ENCODE results near the gene PCK2.

The PCK2 gene

DNA sequence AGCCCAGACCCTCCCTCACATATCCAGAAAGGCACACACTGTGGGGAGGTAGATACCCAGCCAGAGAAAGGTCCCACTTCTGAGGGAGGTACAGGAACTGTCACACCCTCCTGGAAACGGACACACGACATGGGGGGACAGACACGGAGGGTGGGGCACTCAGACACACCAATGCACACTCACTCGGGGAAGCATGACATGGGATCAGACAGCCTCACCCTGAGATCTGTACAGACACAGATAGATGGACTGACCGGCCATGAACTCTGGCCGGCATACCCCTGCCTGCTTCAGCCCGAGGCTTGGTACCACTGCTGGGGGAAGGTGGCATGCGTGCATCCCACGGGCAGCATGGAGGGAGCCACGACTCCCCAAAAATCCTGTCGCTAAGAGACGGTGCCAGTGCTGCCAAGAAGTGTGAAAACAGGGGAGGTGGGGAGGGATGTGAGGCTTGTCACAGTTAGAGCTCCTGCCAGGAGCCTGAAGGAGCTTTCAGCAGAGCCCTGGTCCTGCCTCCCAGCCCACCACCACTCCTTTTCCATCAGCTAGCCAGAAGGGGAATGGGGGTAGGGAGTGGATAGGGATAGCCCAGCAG lies 22.2 kb upstream of the PCK2 start:
- TF ChIP-seq, protein P1, sequence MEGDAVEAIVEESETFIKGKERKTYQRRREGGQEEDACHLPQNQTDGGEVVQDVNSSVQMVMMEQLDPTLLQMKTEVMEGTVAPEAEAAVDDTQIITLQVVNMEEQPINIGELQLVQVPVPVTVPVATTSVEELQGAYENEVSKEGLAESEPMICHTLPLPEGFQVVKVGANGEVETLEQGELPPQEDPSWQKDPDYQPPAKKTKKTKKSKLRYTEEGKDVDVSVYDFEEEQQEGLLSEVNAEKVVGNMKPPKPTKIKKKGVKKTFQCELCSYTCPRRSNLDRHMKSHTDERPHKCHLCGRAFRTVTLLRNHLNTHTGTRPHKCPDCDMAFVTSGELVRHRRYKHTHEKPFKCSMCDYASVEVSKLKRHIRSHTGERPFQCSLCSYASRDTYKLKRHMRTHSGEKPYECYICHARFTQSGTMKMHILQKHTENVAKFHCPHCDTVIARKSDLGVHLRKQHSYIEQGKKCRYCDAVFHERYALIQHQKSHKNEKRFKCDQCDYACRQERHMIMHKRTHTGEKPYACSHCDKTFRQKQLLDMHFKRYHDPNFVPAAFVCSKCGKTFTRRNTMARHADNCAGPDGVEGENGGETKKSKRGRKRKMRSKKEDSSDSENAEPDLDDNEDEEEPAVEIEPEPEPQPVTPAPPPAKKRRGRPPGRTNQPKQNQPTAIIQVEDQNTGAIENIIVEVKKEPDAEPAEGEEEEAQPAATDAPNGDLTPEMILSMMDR (conservative IDR thresholded peaks at IDR 0.05; ENCODE audit: low read depth), result no peak
- no peak for DNase-seq (ENCODE audit: low spot score)
- CTCF ChIA-PET, result interaction anchor here (0.6 kb wide), 1 partner anchor 366 kb away, joined by 3 read pairs; no protein-coding TSS in a partner anchor
- POLR2A ChIA-PET (ENCODE audit: low non-redundant PET), result no interaction called here
- no peak overlapping the region for H3K27ac ChIP-seq

DNA sequence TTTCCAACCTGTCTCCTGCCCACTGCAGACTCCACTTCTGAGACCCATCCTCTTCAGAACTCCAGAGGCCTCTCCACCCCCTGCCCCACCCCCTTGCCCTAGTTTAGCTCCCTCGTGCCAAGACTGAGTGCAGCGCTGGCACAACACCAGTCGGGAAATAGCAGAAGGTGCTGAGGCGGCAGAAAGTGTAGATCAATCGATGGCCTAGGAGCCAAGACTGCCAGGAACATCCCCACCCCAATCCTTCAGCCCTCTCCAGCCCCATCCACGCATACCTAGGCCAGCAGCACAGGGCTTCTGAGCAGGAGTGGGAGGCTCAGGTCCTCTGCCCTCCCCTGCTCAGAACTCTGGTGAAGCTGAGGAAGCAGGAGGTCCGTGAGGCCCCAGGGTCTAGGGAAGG lies 21.7 kb upstream of the PCK2 start:
- ChIA-PET CTCF (no interaction called here), POLR2A (ENCODE audit: low non-redundant PET) (no interaction called here)
- H3K27ac ChIP-seq, result no peak overlapping the region
- no peak for DNase-seq (ENCODE audit: low spot score)
- TF ChIP-seq, protein P1 (conservative IDR thresholded peaks at IDR 0.05; ENCODE audit: low read depth), result no peak

DNA sequence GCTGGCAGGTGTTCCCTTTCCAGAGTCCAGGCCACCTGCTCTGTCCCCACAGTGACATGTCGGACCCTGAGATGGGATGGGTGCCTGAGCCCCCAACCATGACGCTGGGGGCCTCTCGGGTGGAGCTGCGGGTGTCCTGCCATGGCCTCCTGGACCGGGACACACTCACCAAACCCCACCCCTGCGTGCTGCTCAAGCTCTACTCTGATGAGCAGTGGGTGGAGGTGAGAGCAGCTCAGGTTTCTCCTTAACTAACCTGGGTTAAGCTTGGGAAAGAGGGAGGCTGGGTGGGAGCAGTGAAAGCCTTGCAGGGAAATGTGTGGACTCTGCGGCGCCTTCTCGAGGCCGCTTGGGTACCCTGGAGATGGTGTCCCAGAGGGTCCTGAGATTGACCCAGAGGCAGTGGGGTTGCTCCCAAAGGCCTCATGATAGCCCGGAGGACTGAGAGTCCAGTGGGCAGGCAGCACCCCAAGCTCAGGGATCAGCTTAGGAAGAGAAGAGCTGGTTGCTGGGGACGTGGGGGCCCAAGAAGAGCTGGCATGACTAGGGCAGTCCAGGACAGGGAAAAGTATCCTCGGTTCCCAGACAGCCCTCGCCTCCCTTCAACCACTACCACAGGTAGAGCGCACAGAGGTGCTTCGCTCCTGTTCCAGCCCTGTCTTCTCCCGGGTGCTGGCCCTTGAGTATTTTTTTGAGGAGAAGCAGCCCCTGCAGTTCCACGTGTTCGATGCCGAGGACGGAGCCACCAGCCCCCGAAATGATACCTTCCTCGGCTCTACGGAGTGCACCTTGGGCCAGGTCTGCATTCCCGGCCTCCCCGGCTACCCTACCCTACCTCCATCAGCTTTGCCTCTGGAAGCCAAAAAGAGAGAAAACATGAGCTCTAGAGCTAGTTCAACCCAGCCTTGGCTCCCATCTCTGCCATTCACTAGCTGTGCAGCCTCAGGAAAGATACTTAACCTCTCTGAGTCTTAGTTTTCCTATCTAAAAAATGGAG lies 20.9 kb upstream of the PCK2 start:
- ChIA-PET POLR2A (ENCODE audit: low non-redundant PET) (no interaction called here), CTCF (interaction anchor here (0.6 kb wide), 1 partner anchor 13 kb away, joined by 3 read pairs; no protein-coding TSS in a partner anchor)
- no peak overlapping the region for H3K27ac ChIP-seq
- no peak for DNase-seq (ENCODE audit: low spot score)
- TF ChIP-seq, protein P1 (conservative IDR thresholded peaks at IDR 0.05; ENCODE audit: low read depth), result no peak

DNA sequence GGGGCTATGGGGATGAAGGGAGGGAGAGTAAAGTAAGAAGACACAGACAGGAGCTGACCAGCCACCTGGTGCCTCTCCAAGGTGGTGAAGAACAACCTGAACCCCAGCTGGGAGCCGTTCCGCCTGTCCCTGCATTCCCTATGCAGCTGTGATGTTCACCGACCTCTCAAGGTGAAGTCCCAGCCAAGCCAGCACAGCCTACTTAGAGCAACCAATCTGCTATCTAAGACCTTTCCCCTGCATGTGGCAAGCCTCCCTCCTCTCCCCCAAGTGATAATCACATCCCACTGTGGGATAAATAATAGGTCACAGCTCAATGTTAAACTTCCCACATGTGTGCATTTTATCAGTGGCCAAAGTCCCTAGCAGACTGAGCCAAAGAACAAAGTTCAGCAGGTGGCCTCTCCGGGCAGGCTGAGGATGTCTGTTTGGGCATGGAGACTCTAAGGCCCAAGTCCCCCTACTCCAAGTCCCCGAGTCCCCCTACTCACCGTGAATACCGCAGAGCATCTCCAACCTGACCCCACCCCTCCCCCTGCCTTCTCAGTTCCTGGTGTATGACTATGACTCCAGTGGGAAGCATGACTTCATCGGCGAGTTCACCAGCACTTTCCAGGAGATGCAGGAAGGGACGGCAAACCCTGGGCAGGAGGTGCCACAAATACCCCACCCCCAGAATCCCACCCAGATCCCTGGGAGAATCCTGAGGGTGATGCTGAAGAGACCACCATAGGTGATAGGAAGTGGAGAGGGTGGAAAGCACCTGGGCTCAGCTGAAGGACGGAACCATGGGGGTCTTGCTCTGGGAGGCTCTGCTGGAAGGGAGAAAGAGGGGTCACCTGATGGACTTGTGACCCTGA lies 19.3 kb upstream of the PCK2 start:
- CTCF ChIA-PET, result interaction anchor here (0.6 to 1.2 kb wide), 2 partner anchors 17 to 503 kb away, joined by 5 to 7 read pairs; no protein-coding TSS in a partner anchor
- no peak overlapping the region for H3K27ac ChIP-seq
- POLR2A ChIA-PET (ENCODE audit: low non-redundant PET), result no interaction called here
- TF ChIP-seq, protein P1 (conservative IDR thresholded peaks at IDR 0.05; ENCODE audit: low read depth), result no peak
- no peak for DNase-seq (ENCODE audit: low spot score)

DNA sequence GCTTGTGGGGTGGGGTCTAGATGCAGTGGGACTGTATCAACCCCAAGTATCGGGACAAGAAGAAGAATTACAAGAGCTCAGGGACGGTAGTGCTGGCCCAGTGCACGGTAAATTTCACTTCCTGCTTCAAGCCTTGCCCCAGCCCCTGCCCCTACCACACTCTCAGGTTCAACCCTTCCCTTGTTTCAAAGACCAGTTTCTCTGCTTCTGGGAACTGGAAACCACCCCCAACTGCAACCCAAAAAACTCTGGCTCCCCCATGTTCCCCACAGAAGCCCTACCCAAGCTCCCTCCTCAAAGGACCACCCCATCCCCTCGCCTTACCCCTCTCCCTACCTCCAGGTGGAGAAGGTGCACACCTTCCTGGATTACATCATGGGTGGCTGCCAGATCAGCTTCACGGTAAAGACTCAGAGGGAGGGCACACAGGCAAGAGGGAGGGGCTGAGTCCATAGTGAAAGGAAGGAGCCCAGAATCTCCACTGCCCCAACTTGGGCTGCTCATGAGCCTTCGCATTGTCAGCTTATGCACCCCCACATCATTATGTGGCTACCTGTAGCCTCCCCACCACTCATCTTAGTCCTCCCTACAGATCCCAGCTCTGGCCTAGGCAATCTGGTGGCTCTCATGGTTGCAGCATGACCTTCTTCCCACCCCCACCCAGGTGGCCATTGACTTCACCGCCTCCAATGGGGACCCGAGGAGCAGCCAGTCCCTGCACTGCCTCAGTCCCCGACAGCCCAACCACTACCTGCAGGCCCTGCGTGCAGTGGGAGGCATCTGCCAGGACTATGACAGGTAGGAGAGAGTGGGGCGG lies 18.4 kb upstream of the PCK2 start:
- no peak for DNase-seq (ENCODE audit: low spot score)
- CTCF ChIA-PET, result interaction anchor here (0.6 to 1.5 kb wide), 3 partner anchors 18 to 504 kb away, joined by 4 to 7 read pairs (median 4); partner anchors contain the start of gene PCK2
- TF ChIP-seq, protein P1 (conservative IDR thresholded peaks at IDR 0.05; ENCODE audit: low read depth), result no peak
- no peak overlapping the region for H3K27ac ChIP-seq
- POLR2A ChIA-PET (ENCODE audit: low non-redundant PET), result interaction anchor here (0.5 kb wide), 1 partner anchor 19 kb away, joined by 5 read pairs; no protein-coding TSS in a partner anchor
